HepG2 (cell line): Measurements from ENCODE around the gene MRGPRF. TPM values are rescaled to one million over a fixed set of nuclear protein-coding genes. Genes with fewer than 3 reads are reported as not detected.

ENCODE experiments used
- CEBPG ChIP-seq: IDR thresholded peaks from 2 replicates; pipeline ENCODE4 v1.6.1; 2016
- MAFF ChIP-seq: IDR thresholded peaks from 2 replicates; pipeline ENCODE4 v1.6.1; 2011; ENCODE audit warnings: low read depth, low read length, improper control_type of control experiment
- SETDB1 ChIP-seq: sonication (generic); formaldehyde crosslinking; IDR thresholded peaks from 2 replicates; pipeline ENCODE4 v1.5.1; 2020; ENCODE audit warnings: missing genetic modification reagents, mild to moderate bottlenecking, borderline replicate concordance
- SMC3 ChIP-seq: IDR thresholded peaks from 2 replicates; pipeline ENCODE4 v1.6.1; 2011; ENCODE audit warnings: low read length, improper control_type of control experiment
- SP5 ChIP-seq: IDR thresholded peaks from 2 replicates; pipeline ENCODE4 v1.6.1; 2016; ENCODE audit warnings: low read depth, borderline replicate concordance
- TBX3 ChIP-seq: fragments of 450-650 bp; IDR thresholded peaks from 2 replicates; pipeline ENCODE4 v1.6.1; 2017; ENCODE audit warnings: antibody characterized with exemption, mild to moderate bottlenecking, inconsistent platforms, borderline replicate concordance
- XRCC5 ChIP-seq: fragments of 200-400 bp; formaldehyde crosslinking; optimal IDR thresholded peaks from 2 replicates; pipeline ENCODE3; 2017; ENCODE audit warnings: mild to moderate bottlenecking, low read length
- ZNF180 ChIP-seq: sonication (generic); formaldehyde crosslinking; IDR thresholded peaks from 2 replicates; pipeline ENCODE4 v1.4.0; 2020; ENCODE audit warnings: low read depth, missing genetic modification reagents, borderline replicate concordance
- ZNF263 ChIP-seq: sonication (generic); formaldehyde crosslinking; IDR thresholded peaks from 2 replicates; pipeline ENCODE4 v1.4.0; 2020; ENCODE audit warnings: missing genetic modification reagents
- ZNF331 ChIP-seq: sonication (generic); formaldehyde crosslinking; IDR thresholded peaks from 2 replicates; pipeline ENCODE4 v1.4.0; 2020; ENCODE audit warnings: missing genetic modification reagents
- ZNF547 ChIP-seq: sonication (generic); formaldehyde crosslinking; IDR thresholded peaks from 2 replicates; pipeline ENCODE4 v1.5.1; 2020; ENCODE audit warnings: mild to moderate bottlenecking, missing genetic modification reagents
- ZNF660 ChIP-seq: sonication (generic); formaldehyde crosslinking; IDR thresholded peaks from 2 replicates; pipeline ENCODE4 v1.5.1; 2020; ENCODE audit warnings: mild to moderate bottlenecking, low read depth, missing genetic modification reagents, borderline replicate concordance
- polyA plus RNA-seq, 8 experiments: library from polyadenylated mRNA; depleted of rRNA in 3 of 8; stranded (reverse) in 7 of 8; unstranded in 1 of 8; fragments of >200 nt; fragmentation: Illumina TruSeq in 4 of 8; extraction: Trizol in 4 of 8; gene quantifications; 2 replicates each; pipeline versions ENCODE4 v1.2.1 to v1.2.3, GENCODE V29; 2011 to 2016; ENCODE audit warnings: low read depth in 4 of 8, missing spikeins in 1 of 8, mixed read lengths in 1 of 8; ENCODE audit not compliant: insufficient read depth in 1 of 8
- total RNA-seq, 5 experiments: library from RNA; depleted of rRNA; stranded (reverse); fragments of >200 nt; fragmentation: Illumina TruSeq; extraction: Trizol; gene quantifications; 2 replicates each; pipeline ENCODE4 v1.2.3, GENCODE V29; 2016; ENCODE audit warnings: low read depth in 1 of 5
- TF ChIP-seq, protein P1 (sequence below): sonication (generic); formaldehyde crosslinking; IDR thresholded peaks from 2 replicates; pipeline ENCODE4 v1.5.1; 2020; ENCODE audit warnings: missing genetic modification reagents, mild to moderate bottlenecking, borderline replicate concordance
- TF ChIP-seq, protein P2 (sequence below): sonication (generic); formaldehyde crosslinking; IDR thresholded peaks from 2 replicates; pipeline ENCODE4 v1.8.0; 2022; ENCODE audit warnings: missing genetic modification reagents, low read depth, mild to moderate bottlenecking, borderline replicate concordance
- TF ChIP-seq, protein P3 (sequence below): sonication (generic); formaldehyde crosslinking; IDR thresholded peaks from 2 replicates; pipeline ENCODE4 v1.9.0; 2021; ENCODE audit warnings: mild to moderate bottlenecking, missing genetic modification reagents

The MRGPRF gene
- total and polyA plus RNA-seq, 2 of the 13 experiments (the other 11 are each of a cell fraction or from before 2014, with no cell fraction given): not detected

DNA sequence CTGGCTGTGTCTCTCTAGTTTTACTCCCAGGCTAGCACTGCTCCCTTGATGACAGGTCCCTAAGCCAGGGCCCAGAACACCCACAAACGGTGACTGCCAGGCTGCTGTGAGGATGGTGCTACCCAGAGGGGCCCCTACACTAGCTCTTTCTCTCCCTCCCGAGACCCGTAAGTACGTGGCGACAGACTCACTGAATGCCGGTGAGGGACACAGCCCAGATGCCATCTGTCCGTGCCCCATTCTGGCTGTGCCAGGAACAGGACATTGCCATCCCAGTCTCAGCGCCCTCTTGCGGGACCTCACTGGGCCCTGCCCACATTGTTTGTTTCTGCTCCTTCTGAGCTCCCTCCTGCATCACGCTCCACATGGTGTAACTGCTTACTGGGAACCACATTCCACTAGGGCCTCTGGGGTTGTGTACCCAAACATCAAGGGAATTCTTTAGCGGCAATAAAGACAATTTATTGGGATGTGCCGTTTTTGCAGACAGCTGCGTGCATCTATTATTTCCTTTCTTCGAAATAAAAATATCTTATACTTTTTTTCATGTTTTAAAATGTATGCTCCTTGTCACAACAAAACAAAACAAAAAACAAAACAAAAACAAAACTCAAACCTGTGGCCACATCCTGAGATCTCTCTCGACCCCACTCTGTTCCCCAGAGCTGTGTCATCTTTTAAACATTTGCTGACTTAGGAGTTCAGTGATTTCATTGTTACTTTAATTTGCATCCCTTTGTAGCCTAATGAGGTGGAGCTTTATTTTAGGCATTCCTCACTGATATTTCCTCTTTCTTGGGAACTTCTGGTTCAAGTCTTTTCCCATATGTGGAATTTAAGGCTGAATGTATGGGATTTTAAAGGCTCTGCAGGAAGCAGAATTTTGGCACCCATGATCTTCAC is 31.3 kb upstream of the MRGPRF start (continued):
- TF ChIP-seq, protein P1, sequence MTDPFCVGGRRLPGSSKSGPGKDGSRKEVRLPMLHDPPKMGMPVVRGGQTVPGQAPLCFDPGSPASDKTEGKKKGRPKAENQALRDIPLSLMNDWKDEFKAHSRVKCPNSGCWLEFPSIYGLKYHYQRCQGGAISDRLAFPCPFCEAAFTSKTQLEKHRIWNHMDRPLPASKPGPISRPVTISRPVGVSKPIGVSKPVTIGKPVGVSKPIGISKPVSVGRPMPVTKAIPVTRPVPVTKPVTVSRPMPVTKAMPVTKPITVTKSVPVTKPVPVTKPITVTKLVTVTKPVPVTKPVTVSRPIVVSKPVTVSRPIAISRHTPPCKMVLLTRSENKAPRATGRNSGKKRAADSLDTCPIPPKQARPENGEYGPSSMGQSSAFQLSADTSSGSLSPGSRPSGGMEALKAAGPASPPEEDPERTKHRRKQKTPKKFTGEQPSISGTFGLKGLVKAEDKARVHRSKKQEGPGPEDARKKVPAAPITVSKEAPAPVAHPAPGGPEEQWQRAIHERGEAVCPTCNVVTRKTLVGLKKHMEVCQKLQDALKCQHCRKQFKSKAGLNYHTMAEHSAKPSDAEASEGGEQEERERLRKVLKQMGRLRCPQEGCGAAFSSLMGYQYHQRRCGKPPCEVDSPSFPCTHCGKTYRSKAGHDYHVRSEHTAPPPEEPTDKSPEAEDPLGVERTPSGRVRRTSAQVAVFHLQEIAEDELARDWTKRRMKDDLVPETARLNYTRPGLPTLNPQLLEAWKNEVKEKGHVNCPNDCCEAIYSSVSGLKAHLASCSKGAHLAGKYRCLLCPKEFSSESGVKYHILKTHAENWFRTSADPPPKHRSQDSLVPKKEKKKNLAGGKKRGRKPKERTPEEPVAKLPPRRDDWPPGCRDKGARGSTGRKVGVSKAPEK (CRISPR knock-in tag): 0 out of 2 replicates have a peak, but pooled peaks have one; percentile 29
- TF ChIP-seq ZNF180 (CRISPR knock-in tag): no peak
- TF ChIP-seq ZNF263: no peak
- peak; percentile 43; the same call in 1 of the 2 replicates for TF ChIP-seq MAFF
- TF ChIP-seq TBX3: no peak
- peak; percentile 36; the same call in 1 of the 2 replicates for TF ChIP-seq SMC3
- TF ChIP-seq, protein P2, sequence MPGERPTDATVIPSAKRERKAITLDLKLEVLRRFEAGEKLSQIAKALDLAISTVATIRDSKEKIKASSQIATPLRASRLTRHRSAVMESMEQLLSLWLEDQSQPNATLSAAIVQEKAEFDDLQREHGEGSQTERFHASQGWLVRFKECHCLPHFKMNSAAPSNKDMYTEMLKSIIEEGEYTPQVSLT (CRISPR knock-in tag): no peak
- TF ChIP-seq CEBPG (CRISPR knock-in tag): 0 out of 2 replicates have a peak, but pooled peaks have one; percentile 16
- no peak for TF ChIP-seq SETDB1 (CRISPR knock-in tag)
- TF ChIP-seq ZNF331 (CRISPR knock-in tag): peak; percentile 20; the same call in 1 of the 2 replicates
- TF ChIP-seq ZNF547: no peak
- TF ChIP-seq SP5 (CRISPR knock-in tag): peak; percentile 38; the same call in 1 of the 2 replicates
- no peak for TF ChIP-seq ZNF660 (CRISPR knock-in tag)
- TF ChIP-seq XRCC5: peak; percentile 64
- TF ChIP-seq, protein P3, sequence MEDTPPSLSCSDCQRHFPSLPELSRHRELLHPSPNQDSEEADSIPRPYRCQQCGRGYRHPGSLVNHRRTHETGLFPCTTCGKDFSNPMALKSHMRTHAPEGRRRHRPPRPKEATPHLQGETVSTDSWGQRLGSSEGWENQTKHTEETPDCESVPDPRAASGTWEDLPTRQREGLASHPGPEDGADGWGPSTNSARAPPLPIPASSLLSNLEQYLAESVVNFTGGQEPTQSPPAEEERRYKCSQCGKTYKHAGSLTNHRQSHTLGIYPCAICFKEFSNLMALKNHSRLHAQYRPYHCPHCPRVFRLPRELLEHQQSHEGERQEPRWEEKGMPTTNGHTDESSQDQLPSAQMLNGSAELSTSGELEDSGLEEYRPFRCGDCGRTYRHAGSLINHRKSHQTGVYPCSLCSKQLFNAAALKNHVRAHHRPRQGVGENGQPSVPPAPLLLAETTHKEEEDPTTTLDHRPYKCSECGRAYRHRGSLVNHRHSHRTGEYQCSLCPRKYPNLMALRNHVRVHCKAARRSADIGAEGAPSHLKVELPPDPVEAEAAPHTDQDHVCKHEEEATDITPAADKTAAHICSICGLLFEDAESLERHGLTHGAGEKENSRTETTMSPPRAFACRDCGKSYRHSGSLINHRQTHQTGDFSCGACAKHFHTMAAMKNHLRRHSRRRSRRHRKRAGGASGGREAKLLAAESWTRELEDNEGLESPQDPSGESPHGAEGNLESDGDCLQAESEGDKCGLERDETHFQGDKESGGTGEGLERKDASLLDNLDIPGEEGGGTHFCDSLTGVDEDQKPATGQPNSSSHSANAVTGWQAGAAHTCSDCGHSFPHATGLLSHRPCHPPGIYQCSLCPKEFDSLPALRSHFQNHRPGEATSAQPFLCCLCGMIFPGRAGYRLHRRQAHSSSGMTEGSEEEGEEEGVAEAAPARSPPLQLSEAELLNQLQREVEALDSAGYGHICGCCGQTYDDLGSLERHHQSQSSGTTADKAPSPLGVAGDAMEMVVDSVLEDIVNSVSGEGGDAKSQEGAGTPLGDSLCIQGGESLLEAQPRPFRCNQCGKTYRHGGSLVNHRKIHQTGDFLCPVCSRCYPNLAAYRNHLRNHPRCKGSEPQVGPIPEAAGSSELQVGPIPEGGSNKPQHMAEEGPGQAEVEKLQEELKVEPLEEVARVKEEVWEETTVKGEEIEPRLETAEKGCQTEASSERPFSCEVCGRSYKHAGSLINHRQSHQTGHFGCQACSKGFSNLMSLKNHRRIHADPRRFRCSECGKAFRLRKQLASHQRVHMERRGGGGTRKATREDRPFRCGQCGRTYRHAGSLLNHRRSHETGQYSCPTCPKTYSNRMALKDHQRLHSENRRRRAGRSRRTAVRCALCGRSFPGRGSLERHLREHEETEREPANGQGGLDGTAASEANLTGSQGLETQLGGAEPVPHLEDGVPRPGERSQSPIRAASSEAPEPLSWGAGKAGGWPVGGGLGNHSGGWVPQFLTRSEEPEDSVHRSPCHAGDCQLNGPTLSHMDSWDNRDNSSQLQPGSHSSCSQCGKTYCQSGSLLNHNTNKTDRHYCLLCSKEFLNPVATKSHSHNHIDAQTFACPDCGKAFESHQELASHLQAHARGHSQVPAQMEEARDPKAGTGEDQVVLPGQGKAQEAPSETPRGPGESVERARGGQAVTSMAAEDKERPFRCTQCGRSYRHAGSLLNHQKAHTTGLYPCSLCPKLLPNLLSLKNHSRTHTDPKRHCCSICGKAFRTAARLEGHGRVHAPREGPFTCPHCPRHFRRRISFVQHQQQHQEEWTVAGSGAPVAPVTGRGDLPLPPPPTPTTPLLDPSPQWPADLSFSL (CRISPR knock-in tag): no peak
